GM23338 (cell line): ENCODE data around the gene ZNF775. TPM values are rescaled to one million over a fixed set of nuclear protein-coding genes. Genes with fewer than 3 reads are reported as not detected.

Source experiments
- ATAC-seq: fragments of 200-7000 bp; cut with Tn5 transposase; 3 replicates; pipeline ENCODE4 v1.9.1; 2020
- DNase-seq: peaks from one replicate; pipeline ENCODE4 v3.0.0-alpha.2; 2015; ENCODE audit warnings: low spot score
- H2AFZ ChIP-seq: fragments of 200-600 bp; sonication (generic); 2 replicates; pipeline ENCODE4 v1.8.0; 2016; ENCODE audit warnings: antibody characterized with exemption, mild to moderate bottlenecking, moderate library complexity
- H3F3A ChIP-seq: fragments of 200-600 bp; sonication (generic); replicated peaks from 2 replicates; pipeline ENCODE4 v1.8.0; 2017; ENCODE audit warnings: antibody characterized with exemption, mixed run types, low read depth
- H3K27ac ChIP-seq: fragments of 200-600 bp; sonication (generic); 2 replicates; pipeline ENCODE4 v1.6.1; 2016; ENCODE audit warnings: low read depth
- H3K27me3 ChIP-seq: fragments of 200-600 bp; sonication (generic); 2 replicates; pipeline ENCODE4 v1.8.0; 2016; ENCODE audit warnings: mild to moderate bottlenecking, mixed run types, moderate library complexity; ENCODE audit not compliant: insufficient read depth
- H3K36me3 ChIP-seq: fragments of 200-600 bp; sonication (generic); 2 replicates; pipeline ENCODE4 v1.8.0; 2016; ENCODE audit warnings: mild to moderate bottlenecking; ENCODE audit not compliant: insufficient read depth
- H3K4me1 ChIP-seq: fragments of 200-600 bp; sonication (generic); 2 replicates; pipeline ENCODE4 v1.8.0; 2016; ENCODE audit warnings: mild to moderate bottlenecking, moderate library complexity; ENCODE audit not compliant: insufficient read depth
- H3K4me2 ChIP-seq: fragments of 200-600 bp; sonication (generic); 2 replicates; pipeline ENCODE4 v1.7.1; 2017; ENCODE audit warnings: mixed run types
- H3K4me3 ChIP-seq: fragments of 200-600 bp; sonication (generic); 2 replicates; pipeline ENCODE4 v1.6.1; 2016; ENCODE audit warnings: mixed run types
- H3K79me2 ChIP-seq: fragments of 200-600 bp; sonication (generic); replicated peaks from 2 replicates; pipeline ENCODE4 v1.8.0; 2017; ENCODE audit warnings: mild to moderate bottlenecking; ENCODE audit not compliant: insufficient read depth
- H3K9me2 ChIP-seq: fragments of 200-600 bp; sonication (generic); 2 replicates; pipeline ENCODE4 v1.8.0; 2017; ENCODE audit not compliant: insufficient read depth
- H4K20me1 ChIP-seq: fragments of 200-600 bp; sonication (generic); replicated peaks from 2 replicates; pipeline ENCODE4 v1.8.0; 2017; ENCODE audit warnings: mild to moderate bottlenecking; ENCODE audit not compliant: insufficient read depth
- H3K27ac Mint-ChIP-seq: 2 replicates; pipeline ENCODE4 v1.8.0; 2020; ENCODE audit warnings: inconsistent platforms, mild to moderate bottlenecking, moderate library complexity, mixed read lengths
- H3K27me3 Mint-ChIP-seq: 3 replicates; pipeline ENCODE4 v1.8.0; 2022; ENCODE audit warnings: low read depth, mild to moderate bottlenecking, moderate library complexity, mixed read lengths, inconsistent platforms; ENCODE audit not compliant: insufficient read depth, poor library complexity
- H3K36me3 Mint-ChIP-seq: 3 replicates; pipeline ENCODE4 v1.8.0; 2021; ENCODE audit warnings: low read depth, mild to moderate bottlenecking, inconsistent platforms, moderate library complexity, mixed read lengths
- H3K4me1 Mint-ChIP-seq: 3 replicates; pipeline ENCODE4 v1.8.0; 2020; ENCODE audit warnings: mild to moderate bottlenecking, inconsistent platforms, mixed read lengths
- H3K4me3 Mint-ChIP-seq: 3 replicates; pipeline ENCODE4 v1.8.0; 2021; ENCODE audit warnings: moderate library complexity, mild to moderate bottlenecking, inconsistent platforms, mixed read lengths
- H3K9me3 Mint-ChIP-seq: 3 replicates; pipeline ENCODE4 v1.8.0; 2020; ENCODE audit warnings: moderate library complexity, mild to moderate bottlenecking, inconsistent platforms, mixed read lengths
- CREB1 ChIP-seq: fragments of 250-450 bp; sonication (Bioruptor Pico); IDR thresholded peaks from 2 replicates; pipeline ENCODE4 v1.5.0; 2020; ENCODE audit warnings: low read depth, mild to moderate bottlenecking, moderate library complexity
- CTCF ChIP-seq, 2 experiments: fragments of 200-600 bp in 1 of 2; sonication (generic) in 1 of 2; conservative IDR thresholded peaks; 2 replicates each; pipeline versions ENCODE4 v1.5.1 to v1.6.1; 2016 to 2017; ENCODE audit warnings: antibody characterized with exemption in 2 of 2, low read depth in 2 of 2, mild to moderate bottlenecking in 2 of 2, moderate library complexity in 1 of 2
- EZH2 ChIP-seq: fragments of 200-600 bp; sonication (generic); IDR thresholded peaks from one replicate; pipeline ENCODE4 v1.8.0; 2017; ENCODE audit warnings: antibody characterized with exemption, mild to moderate bottlenecking, low read depth; ENCODE audit not compliant: unreplicated experiment
- POLR2AphosphoS5 ChIP-seq: IDR thresholded peaks from 2 replicates; pipeline ENCODE4 v1.6.1; 2016; ENCODE audit warnings: antibody characterized with exemption, low read depth
- polyA plus RNA-seq: library from polyadenylated mRNA; unstranded; fragments of >200 nt; fragmentation: Nextera tagmentation; extraction: Ambion mirVana; gene quantifications from 2 replicates; pipeline ENCODE4 v1.2.1, GENCODE V29; 2016
- total RNA-seq: library from RNA; depleted of rRNA; stranded (reverse); fragments of >200 nt; shearing (Covaris generic); gene quantifications from 2 replicates; pipeline ENCODE4 v1.2.3, GENCODE V29; 2014
- TF ChIP-seq, protein P1 (sequence below): fragments of 250-450 bp; sonication (Bioruptor Pico); IDR thresholded peaks from 2 replicates; pipeline ENCODE4 v1.5.0; 2020; ENCODE audit warnings: mild to moderate bottlenecking, moderate library complexity

Gene ZNF775
- total and polyA plus RNA-seq, 2 experiments from 2014 or later, result 4.5 to 38.2 TPM

- Histone ChIP-seq H3K4me1 (peaks cover 55% of the 10 kb centered on the region), H3K4me3 (peak overlapping the region; percentile 75), H3K9me2 (no peaks in the 10 kb centered on the region), H2AFZ (peak overlapping the region; percentile 69; the same call in 1 of the 2 replicates), H3K4me2 (peak overlapping the region; percentile 95), H3K36me3 (0 out of 2 replicates have a peak, but pooled peaks cover 4% of the 10 kb centered on the region), H3K27ac (peak overlapping the region; percentile 99), H3K79me2 (peaks cover 26% of the 10 kb centered on the region), H3F3A (peaks cover 51% of the 10 kb centered on the region), H3K27me3 (no peaks in the 10 kb centered on the region), H4K20me1 (no peaks in the 10 kb centered on the region; the same call in 1 of the 2 replicates)
- peaks cover 37% of the 10 kb centered on the region for H3K27me3 Mint-ChIP-seq
- peak overlapping the region; percentile 81 for H3K4me3 Mint-ChIP-seq
- H3K9me3 Mint-ChIP-seq, result no peaks in the 10 kb centered on the region
- peak; percentile 93 for DNase-seq
- peak; percentile 41 for ATAC-seq
- peak overlapping the region; percentile 99 for H3K27ac Mint-ChIP-seq
- peaks cover 71% of the 10 kb centered on the region for H3K4me1 Mint-ChIP-seq
- peak in 1 of 2 experiments; percentile 3; a peak in 1 of 4 replicates for TF ChIP-seq CTCF (conservative IDR thresholded peaks at IDR 0.05; ENCODE audit: low read depth in 2 of 2)
- peak; percentile 66 for TF ChIP-seq CREB1 (CRISPR knock-in tag)
- TF ChIP-seq POLR2AphosphoS5, result peak; percentile 55; the same call in 1 of the 2 replicates
- TF ChIP-seq, protein P1, sequence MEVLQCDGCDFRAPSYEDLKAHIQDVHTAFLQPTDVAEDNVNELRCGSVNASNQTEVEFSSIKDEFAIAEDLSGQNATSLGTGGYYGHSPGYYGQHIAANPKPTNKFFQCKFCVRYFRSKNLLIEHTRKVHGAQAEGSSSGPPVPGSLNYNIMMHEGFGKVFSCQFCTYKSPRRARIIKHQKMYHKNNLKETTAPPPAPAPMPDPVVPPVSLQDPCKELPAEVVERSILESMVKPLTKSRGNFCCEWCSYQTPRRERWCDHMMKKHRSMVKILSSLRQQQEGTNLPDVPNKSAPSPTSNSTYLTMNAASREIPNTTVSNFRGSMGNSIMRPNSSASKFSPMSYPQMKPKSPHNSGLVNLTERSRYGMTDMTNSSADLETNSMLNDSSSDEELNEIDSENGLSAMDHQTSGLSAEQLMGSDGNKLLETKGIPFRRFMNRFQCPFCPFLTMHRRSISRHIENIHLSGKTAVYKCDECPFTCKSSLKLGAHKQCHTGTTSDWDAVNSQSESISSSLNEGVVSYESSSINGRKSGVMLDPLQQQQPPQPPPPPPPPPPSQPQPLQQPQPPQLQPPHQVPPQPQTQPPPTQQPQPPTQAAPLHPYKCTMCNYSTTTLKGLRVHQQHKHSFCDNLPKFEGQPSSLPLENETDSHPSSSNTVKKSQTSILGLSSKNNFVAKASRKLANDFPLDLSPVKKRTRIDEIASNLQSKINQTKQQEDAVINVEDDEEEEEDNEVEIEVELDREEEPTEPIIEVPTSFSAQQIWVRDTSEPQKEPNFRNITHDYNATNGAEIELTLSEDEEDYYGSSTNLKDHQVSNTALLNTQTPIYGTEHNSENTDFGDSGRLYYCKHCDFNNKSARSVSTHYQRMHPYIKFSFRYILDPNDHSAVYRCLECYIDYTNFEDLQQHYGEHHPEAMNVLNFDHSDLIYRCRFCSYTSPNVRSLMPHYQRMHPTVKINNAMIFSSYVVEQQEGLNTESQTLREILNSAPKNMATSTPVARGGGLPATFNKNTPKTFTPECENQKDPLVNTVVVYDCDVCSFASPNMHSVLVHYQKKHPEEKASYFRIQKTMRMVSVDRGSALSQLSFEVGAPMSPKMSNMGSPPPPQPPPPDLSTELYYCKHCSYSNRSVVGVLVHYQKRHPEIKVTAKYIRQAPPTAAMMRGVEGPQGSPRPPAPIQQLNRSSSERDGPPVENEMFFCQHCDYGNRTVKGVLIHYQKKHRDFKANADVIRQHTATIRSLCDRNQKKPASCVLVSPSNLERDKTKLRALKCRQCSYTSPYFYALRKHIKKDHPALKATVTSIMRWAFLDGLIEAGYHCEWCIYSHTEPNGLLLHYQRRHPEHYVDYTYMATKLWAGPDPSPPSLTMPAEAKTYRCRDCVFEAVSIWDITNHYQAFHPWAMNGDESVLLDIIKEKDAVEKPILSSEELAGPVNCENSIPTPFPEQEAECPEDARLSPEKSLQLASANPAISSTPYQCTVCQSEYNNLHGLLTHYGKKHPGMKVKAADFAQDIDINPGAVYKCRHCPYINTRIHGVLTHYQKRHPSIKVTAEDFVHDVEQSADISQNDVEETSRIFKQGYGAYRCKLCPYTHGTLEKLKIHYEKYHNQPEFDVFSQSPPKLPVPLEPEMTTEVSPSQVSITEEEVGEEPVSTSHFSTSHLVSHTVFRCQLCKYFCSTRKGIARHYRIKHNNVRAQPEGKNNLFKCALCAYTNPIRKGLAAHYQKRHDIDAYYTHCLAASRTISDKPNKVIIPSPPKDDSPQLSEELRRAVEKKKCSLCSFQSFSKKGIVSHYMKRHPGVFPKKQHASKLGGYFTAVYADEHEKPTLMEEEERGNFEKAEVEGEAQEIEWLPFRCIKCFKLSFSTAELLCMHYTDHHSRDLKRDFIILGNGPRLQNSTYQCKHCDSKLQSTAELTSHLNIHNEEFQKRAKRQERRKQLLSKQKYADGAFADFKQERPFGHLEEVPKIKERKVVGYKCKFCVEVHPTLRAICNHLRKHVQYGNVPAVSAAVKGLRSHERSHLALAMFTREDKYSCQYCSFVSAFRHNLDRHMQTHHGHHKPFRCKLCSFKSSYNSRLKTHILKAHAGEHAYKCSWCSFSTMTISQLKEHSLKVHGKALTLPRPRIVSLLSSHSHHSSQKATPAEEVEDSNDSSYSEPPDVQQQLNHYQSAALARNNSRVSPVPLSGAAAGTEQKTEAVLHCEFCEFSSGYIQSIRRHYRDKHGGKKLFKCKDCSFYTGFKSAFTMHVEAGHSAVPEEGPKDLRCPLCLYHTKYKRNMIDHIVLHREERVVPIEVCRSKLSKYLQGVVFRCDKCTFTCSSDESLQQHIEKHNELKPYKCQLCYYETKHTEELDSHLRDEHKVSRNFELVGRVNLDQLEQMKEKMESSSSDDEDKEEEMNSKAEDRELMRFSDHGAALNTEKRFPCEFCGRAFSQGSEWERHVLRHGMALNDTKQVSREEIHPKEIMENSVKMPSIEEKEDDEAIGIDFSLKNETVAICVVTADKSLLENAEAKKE (CRISPR knock-in tag), result no peak
- no peak for TF ChIP-seq EZH2
- H3K36me3 Mint-ChIP-seq, result peaks cover 30% of the 10 kb centered on the region
Observed at GRCh38 chr7:150404805-150405583, 25.9 kb downstream of the ZNF775 start.
